Measurements from ENCODE around the gene TIGAR.

The TIGAR gene

GRCh38 chr12:4387607-4388006 lies 66.6 kb downstream of the TIGAR start:
- TF ChIP-seq TAF1 (IDR thresholded peaks at IDR 0.05; ENCODE audit: low read depth) (no peak), YY1 (IDR thresholded peaks at IDR 0.05; ENCODE audit: low read depth) (no peak), EP300 (IDR thresholded peaks at IDR 0.05; ENCODE audit: borderline replicate concordance) (no peak), CEBPB (IDR thresholded peaks at IDR 0.05) (no peak), USF1 (IDR thresholded peaks at IDR 0.05) (no peak), TEAD4 (IDR thresholded peaks at IDR 0.05) (no peak), FOXM1 (IDR thresholded peaks at IDR 0.05; ENCODE audit: borderline replicate concordance, low read depth) (no peak), EGR1 (IDR thresholded peaks at IDR 0.05) (no peak), NFIC (IDR thresholded peaks at IDR 0.05) (no peak), CREB1 (IDR thresholded peaks at IDR 0.05; ENCODE audit: low read depth) (no peak), RAD21 (IDR thresholded peaks at IDR 0.05; ENCODE audit: low read depth) (no peak), TCF12 (IDR thresholded peaks at IDR 0.05; ENCODE audit: low read depth) (no peak), MAX (IDR thresholded peaks at IDR 0.05) (no peak), ZBTB7A (IDR thresholded peaks at IDR 0.05; ENCODE audit: low read depth) (no peak), REST (IDR thresholded peaks at IDR 0.05; ENCODE audit: low read depth) (no peak)

GRCh38 chr12:4388032-4388431 lies 67.0 kb downstream of the TIGAR start:
- no peak for TF ChIP-seq ZBTB7A (IDR thresholded peaks at IDR 0.05; ENCODE audit: low read depth)
- TF ChIP-seq RAD21 (IDR thresholded peaks at IDR 0.05; ENCODE audit: low read depth) = no peak
- no peak for TF ChIP-seq REST (IDR thresholded peaks at IDR 0.05; ENCODE audit: low read depth)
- no peak for TF ChIP-seq USF1 (IDR thresholded peaks at IDR 0.05)
- no peak for TF ChIP-seq CEBPB (IDR thresholded peaks at IDR 0.05)
- TF ChIP-seq CREB1 (IDR thresholded peaks at IDR 0.05; ENCODE audit: low read depth) = no peak
- no peak for TF ChIP-seq NFIC (IDR thresholded peaks at IDR 0.05)
- TF ChIP-seq YY1 (IDR thresholded peaks at IDR 0.05; ENCODE audit: low read depth) = no peak
- no peak for TF ChIP-seq TCF12 (IDR thresholded peaks at IDR 0.05; ENCODE audit: low read depth)
- TF ChIP-seq TEAD4 (IDR thresholded peaks at IDR 0.05) = no peak
- no peak for TF ChIP-seq FOXM1 (IDR thresholded peaks at IDR 0.05; ENCODE audit: borderline replicate concordance, low read depth)
- TF ChIP-seq TAF1 (IDR thresholded peaks at IDR 0.05; ENCODE audit: low read depth) = no peak
- no peak for TF ChIP-seq EGR1 (IDR thresholded peaks at IDR 0.05)

- TF ChIP-seq USF1 (IDR thresholded peaks at IDR 0.05) (no peak), CREB1 (IDR thresholded peaks at IDR 0.05; ENCODE audit: low read depth) (no peak), ZBTB7A (IDR thresholded peaks at IDR 0.05; ENCODE audit: low read depth) (no peak), TEAD4 (IDR thresholded peaks at IDR 0.05) (no peak), TCF12 (IDR thresholded peaks at IDR 0.05; ENCODE audit: low read depth) (no peak), FOXM1 (IDR thresholded peaks at IDR 0.05; ENCODE audit: borderline replicate concordance, low read depth) (no peak), EP300 (IDR thresholded peaks at IDR 0.05; ENCODE audit: borderline replicate concordance) (no peak), REST (IDR thresholded peaks at IDR 0.05; ENCODE audit: low read depth) (no peak), RAD21 (IDR thresholded peaks at IDR 0.05; ENCODE audit: low read depth) (no peak), YY1 (IDR thresholded peaks at IDR 0.05; ENCODE audit: low read depth) (no peak), MAX (IDR thresholded peaks at IDR 0.05) (no peak), EGR1 (IDR thresholded peaks at IDR 0.05) (no peak), NFIC (IDR thresholded peaks at IDR 0.05) (no peak), CEBPB (IDR thresholded peaks at IDR 0.05) (no peak), TAF1 (IDR thresholded peaks at IDR 0.05; ENCODE audit: low read depth) (no peak)
These were observed 67.6 kb downstream of the TIGAR start for GRCh38 chr12:4388662-4389061.

- TF ChIP-seq USF1 (IDR thresholded peaks at IDR 0.05) (no peak), EGR1 (IDR thresholded peaks at IDR 0.05) (no peak)
These were observed 71.3 kb downstream of the TIGAR start for GRCh38 chr12:4392223-4392742.

Data from Ishikawa (cell line).